Tibial artery (tissue), 4 donors: Measurements from ENCODE around the gene SERINC1.

Experiments used
- DNase-seq, 2 donors: peaks; one replicate each; pipeline ENCODE4 v3.0.0-alpha.2; 2019
- H3K27ac ChIP-seq, 2 donors: fragments of 200-600 bp; sonication (generic) in 1 of 2; 1 replicate in 1 of 2; 2 replicates in 1 of 2; pipeline ENCODE4 v1.5.1; 2018 to 2019; ENCODE audit warnings: mild to moderate bottlenecking in 1 of 2
- H3K27me3 ChIP-seq, 2 donors: fragments of 200-600 bp; sonication (generic) in 1 of 2; one replicate each; pipeline versions ENCODE4 v1.5.1 to v1.6.0; 2016 to 2019
- H3K36me3 ChIP-seq, 3 donors: fragments of 200-600 bp; sonication (generic) in 2 of 3; one replicate each; pipeline ENCODE4 v1.5.1; 2016 to 2019; ENCODE audit warnings: mild to moderate bottlenecking in 2 of 3
- H3K4me1 ChIP-seq, 4 donors: fragments of 200-600 bp; sonication (generic) in 2 of 4; 1 replicate in 3 of 4; 2 replicates in 1 of 4; pipeline ENCODE4 v1.5.1; 2016 to 2019
- H3K4me3 ChIP-seq, 2 donors: fragments of 200-600 bp; sonication (generic) in 1 of 2; 1 replicate in 1 of 2; 2 replicates in 1 of 2; pipeline ENCODE4 v1.5.1; 2018 to 2019; ENCODE audit warnings: mild to moderate bottlenecking in 2 of 2
- H3K9me3 ChIP-seq, 3 donors: fragments of 200-600 bp; sonication (generic) in 1 of 3; one replicate each; pipeline ENCODE4 v1.5.1; 2016 to 2019
- CTCF ChIP-seq, 2 experiments: fragments of 200-600 bp in 1 of 2; fragments of 450-650 bp in 1 of 2; IDR thresholded peaks; one replicate each; pipeline ENCODE4 v1.5.1; 2017 to 2019; ENCODE audit warnings: antibody characterized with exemption in 2 of 2, mild to moderate bottlenecking in 1 of 2, moderate library complexity in 1 of 2
- intact Hi-C: fragments of 100-400 bp; cut with DNase I; formaldehyde crosslinking; loops from one replicate; pipeline ENCODE4 v1.15.0; 2023; ENCODE audit warnings: low total_unique reads

Gene SERINC1

GRCh38 chr6:122401104-122401503 is 70.5 kb downstream of the SERINC1 start:
- Histone ChIP-seq H3K36me3 (no peaks in the 10 kb centered on the region), H3K27me3 (no peaks in the 10 kb centered on the region), H3K4me1 (peaks cover 0 to 22% (median 11%) of the 10 kb centered on the region in 4 donors), H3K4me3 (peak overlapping the region in 1 of 2 donors; percentile 94), H3K27ac (no peak overlapping the region), H3K9me3 (no peaks in the 10 kb centered on the region)
- no peak for TF ChIP-seq CTCF (IDR thresholded peaks at IDR 0.05)
- DNase-seq: no peak
- intact Hi-C loops: loop anchor here (5.0 kb wide), 1 partner anchor 71 kb away; the partner anchor contains the start of gene SERINC1

- DNase-seq: no peak
- Histone ChIP-seq H3K9me3 (no peaks in the 10 kb centered on the region), H3K36me3 (no peaks in the 10 kb centered on the region), H3K4me1 (peaks cover 0 to 21% (median 11%) of the 10 kb centered on the region in 4 donors), H3K27me3 (no peaks in the 10 kb centered on the region), H3K27ac (peak overlapping the region; percentile 79 to 85), H3K4me3 (peak overlapping the region; percentile 79 to 94)
- TF ChIP-seq CTCF (IDR thresholded peaks at IDR 0.05): no peak
- intact Hi-C loops: loop anchor here (5.0 kb wide), 1 partner anchor 72 kb away; the partner anchor contains the start of gene SERINC1
Observed at GRCh38 chr6:122400462-122401089, 71.0 kb downstream of the SERINC1 start.

GRCh38 chr6:122400121-122400450 is 71.5 kb downstream of the SERINC1 start:
- peak overlapping the region; percentile 79 to 94 for H3K4me3 ChIP-seq
- no peaks in the 10 kb centered on the region for H3K9me3 ChIP-seq
- peaks cover 0 to 17% (median 11%) of the 10 kb centered on the region in 4 donors for H3K4me1 ChIP-seq
- intact Hi-C loops: loop anchor here (5.0 kb wide), 1 partner anchor 72 kb away; the partner anchor contains the start of gene SERINC1
- H3K27me3 ChIP-seq: no peaks in the 10 kb centered on the region
- DNase-seq: peak; percentile 30 to 72
- H3K36me3 ChIP-seq: no peaks in the 10 kb centered on the region
- H3K27ac ChIP-seq: peak overlapping the region; percentile 79 to 85
- TF ChIP-seq CTCF (IDR thresholded peaks at IDR 0.05): no peak

- Histone ChIP-seq H3K27me3 (no peaks in the 10 kb centered on the region), H3K4me1 (peaks cover 0 to 17% (median 11%) of the 10 kb centered on the region in 4 donors), H3K36me3 (no peaks in the 10 kb centered on the region), H3K27ac (peak within 1 kb of the TSS; percentile 79 to 85), H3K4me3 (peak within 1 kb of the TSS; percentile 79 to 94), H3K9me3 (no peaks in the 10 kb centered on the region)
- intact Hi-C loops: loop anchor here (5.0 kb wide), 1 partner anchor 73 kb away; the partner anchor contains the start of gene SERINC1
- peak; percentile 96 to 99 for DNase-seq
- TF ChIP-seq CTCF (IDR thresholded peaks at IDR 0.05): peak in 1 of 2 experiments; percentile 18
Observed at GRCh38 chr6:122399348-122400120, 72.1 kb downstream of the SERINC1 start, which contains the start of gene HSF2. TSS of gene HSF2 (plus strand) at chr6:122399652. CDS start at chr6:122399738, 86 bp downstream.

- Histone ChIP-seq H3K27me3 (no peaks in the 10 kb centered on the region), H3K36me3 (no peaks in the 10 kb centered on the region), H3K27ac (peak overlapping the region; percentile 76 to 79), H3K4me1 (peaks cover 0 to 17% (median 11%) of the 10 kb centered on the region in 4 donors), H3K9me3 (no peaks in the 10 kb centered on the region), H3K4me3 (peak overlapping the region; percentile 79 to 94)
- TF ChIP-seq CTCF (IDR thresholded peaks at IDR 0.05): no peak
- intact Hi-C loops: no loop called here
- DNase-seq: no peak
Observed at GRCh38 chr6:122399055-122399347, 72.6 kb downstream of the SERINC1 start.
